Natural killer cell treated with Interleukin-12 subunit alpha and Interleukin-12 subunit beta and Interleukin-15 and Interleukin-18, amount 100 ng/mL, for 72 hours (primary cell): ENCODE data around the gene VTI1A. TPM values are rescaled to one million over a fixed set of nuclear protein-coding genes. Genes with fewer than 3 reads are reported as not detected.

Experiments used
- ATAC-seq, 2 donors: fragments of 150-1000 bp; cut with Tn5 transposase in 1 of 2; sonication (Bioruptor Pico), chemical (Tn5 transposase) in 1 of 2; 2 replicates each; pipeline ENCODE4 v1.10.0; 2021
- DNase-seq: peaks from one replicate; pipeline ENCODE4 v3.0.0; 2022; ENCODE audit warnings: low spot score
- H3K27ac Mint-ChIP-seq, 2 donors: 1 replicate in 1 of 2; 2 replicates in 1 of 2; pipeline ENCODE4 v1.8.0; 2022; ENCODE audit warnings: mixed read lengths in 2 of 2, mild to moderate bottlenecking in 1 of 2, moderate library complexity in 1 of 2
- H3K27me3 Mint-ChIP-seq, 2 donors: 1 replicate in 1 of 2; 2 replicates in 1 of 2; pipeline ENCODE4 v1.8.0; 2022; ENCODE audit warnings: mixed read lengths in 2 of 2
- H3K36me3 Mint-ChIP-seq: one replicate; pipeline ENCODE4 v1.8.0; 2022; ENCODE audit warnings: mixed read lengths
- H3K4me1 Mint-ChIP-seq, 2 donors: 1 replicate in 1 of 2; 2 replicates in 1 of 2; pipeline ENCODE4 v1.8.0; 2022; ENCODE audit warnings: low read depth in 2 of 2, mixed read lengths in 2 of 2, mild to moderate bottlenecking in 1 of 2
- H3K4me3 Mint-ChIP-seq: one replicate; pipeline ENCODE4 v1.8.0; 2022; ENCODE audit warnings: mixed read lengths
- H3K9me3 Mint-ChIP-seq: 2 replicates; pipeline ENCODE4 v1.8.0; 2022; ENCODE audit warnings: mixed read lengths
- total RNA-seq, 2 donors: library from RNA; stranded (reverse); gene quantifications; one replicate each; pipeline ENCODE4 v1.2.3, GENCODE V29; 2022

Gene VTI1A
- total RNA-seq, 2 donors from 2014 or later, result 51.9 to 90.5 TPM

DNA sequence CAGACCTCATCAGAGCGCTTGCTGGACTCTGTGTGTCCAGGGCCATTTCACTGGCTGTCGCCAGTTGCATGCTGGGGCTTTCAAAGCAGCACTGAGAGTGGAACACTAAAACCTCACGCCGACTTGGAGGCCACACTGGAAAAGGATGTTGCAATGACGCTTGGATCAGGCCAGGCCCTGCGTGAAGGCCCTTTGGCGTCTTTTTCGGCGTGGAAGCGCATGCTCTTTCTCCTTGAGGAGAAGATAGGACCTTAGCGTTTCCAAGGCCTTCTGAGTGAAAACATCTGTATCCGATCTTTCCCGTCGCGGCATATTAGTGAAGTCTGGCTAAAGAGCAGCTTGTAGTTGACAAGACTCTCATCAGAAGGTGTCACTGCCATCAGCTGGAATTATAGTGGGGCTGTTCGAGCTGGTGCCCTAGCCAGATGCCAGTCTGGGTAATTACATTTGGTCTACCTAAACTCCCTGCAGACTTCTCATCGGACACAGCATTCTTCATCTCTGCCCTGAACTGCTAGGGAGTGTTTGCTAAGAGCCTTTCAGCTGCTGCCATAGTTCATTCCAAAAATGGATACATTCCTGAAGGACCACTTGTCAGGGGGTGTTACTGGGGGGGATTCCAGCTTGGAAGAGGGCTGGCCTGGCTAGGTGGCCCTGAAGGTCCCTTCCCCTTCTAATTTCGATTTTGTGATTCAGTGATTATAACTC lies 335.3 kb downstream of the VTI1A start:
- ATAC-seq, result no peak
- H3K9me3 Mint-ChIP-seq, result no peaks in the 10 kb centered on the region
- H3K4me3 Mint-ChIP-seq, result no peak overlapping the region
- peaks cover 5 to 6% of the 10 kb centered on the region in 2 donors for H3K4me1 Mint-ChIP-seq
- no peaks in the 10 kb centered on the region for H3K36me3 Mint-ChIP-seq
- no peak overlapping the region for H3K27ac Mint-ChIP-seq
- no peaks in the 10 kb centered on the region for H3K27me3 Mint-ChIP-seq
- DNase-seq, result no peak

DNA sequence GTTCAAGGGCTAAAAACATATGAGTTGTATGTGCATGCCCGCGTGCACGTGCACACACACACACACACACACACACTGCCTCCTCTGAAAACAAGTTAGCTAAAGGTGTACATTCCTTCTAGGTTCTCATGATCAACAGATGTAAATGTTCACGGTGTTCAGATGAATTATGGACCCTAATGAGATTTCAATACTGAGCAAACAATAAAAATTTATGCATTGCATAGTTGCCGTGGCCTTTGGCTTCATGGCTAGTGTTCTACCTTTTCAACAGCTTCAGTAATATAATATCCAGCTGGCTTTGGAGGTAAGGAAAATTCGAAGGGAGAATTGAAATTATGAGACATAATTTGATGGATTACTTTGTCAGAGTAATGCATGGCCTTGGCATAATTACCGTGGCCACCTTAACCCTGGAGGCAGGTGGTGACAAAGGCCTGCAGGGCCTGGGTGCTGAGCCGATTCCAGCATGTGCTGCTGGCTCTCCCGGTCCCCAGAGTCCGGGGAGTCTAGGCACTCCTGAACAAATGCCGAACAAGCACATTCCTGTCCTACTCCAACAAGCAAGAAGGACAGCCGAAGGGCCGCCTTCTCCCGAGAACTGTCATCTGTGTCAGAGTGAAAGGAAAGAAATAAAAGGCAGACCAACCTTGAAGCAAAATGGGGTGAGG lies 336.5 kb downstream of the VTI1A start:
- Mint-ChIP-seq H3K4me1 (peaks cover 5 to 6% of the 10 kb centered on the region in 2 donors), H3K4me3 (no peak overlapping the region), H3K9me3 (no peaks in the 10 kb centered on the region), H3K27ac (no peak overlapping the region), H3K36me3 (no peaks in the 10 kb centered on the region), H3K27me3 (no peaks in the 10 kb centered on the region)
- no peak for ATAC-seq
- DNase-seq, result no peak

DNA sequence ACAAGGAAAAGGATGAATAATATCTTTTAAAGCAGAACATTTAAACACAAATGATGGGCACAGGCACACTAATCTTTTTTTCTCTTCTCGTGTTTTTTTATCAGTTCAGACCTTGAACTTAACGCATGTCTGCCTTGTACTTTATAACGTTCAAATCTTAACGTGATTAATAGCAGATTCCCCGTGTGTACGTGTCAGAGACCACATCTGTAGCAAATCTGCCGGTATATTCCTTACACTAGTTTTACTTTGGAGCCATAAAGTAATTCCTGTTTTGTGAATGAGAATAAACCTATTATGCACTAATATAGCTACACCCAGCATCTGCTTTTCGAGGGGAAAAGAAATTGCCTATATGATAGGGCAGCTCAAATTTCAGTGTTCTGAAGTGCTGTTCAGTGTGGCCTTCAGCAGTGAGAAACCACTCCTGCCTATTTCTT lies 337.0 kb downstream of the VTI1A start:
- Mint-ChIP-seq H3K4me1 (peaks cover 2 to 5% of the 10 kb centered on the region in 2 donors), H3K36me3 (peaks cover 1% of the 10 kb centered on the region), H3K27ac (no peak overlapping the region), H3K27me3 (no peaks in the 10 kb centered on the region), H3K4me3 (no peak overlapping the region), H3K9me3 (no peaks in the 10 kb centered on the region)
- ATAC-seq (no peak), DNase-seq (no peak)

DNA sequence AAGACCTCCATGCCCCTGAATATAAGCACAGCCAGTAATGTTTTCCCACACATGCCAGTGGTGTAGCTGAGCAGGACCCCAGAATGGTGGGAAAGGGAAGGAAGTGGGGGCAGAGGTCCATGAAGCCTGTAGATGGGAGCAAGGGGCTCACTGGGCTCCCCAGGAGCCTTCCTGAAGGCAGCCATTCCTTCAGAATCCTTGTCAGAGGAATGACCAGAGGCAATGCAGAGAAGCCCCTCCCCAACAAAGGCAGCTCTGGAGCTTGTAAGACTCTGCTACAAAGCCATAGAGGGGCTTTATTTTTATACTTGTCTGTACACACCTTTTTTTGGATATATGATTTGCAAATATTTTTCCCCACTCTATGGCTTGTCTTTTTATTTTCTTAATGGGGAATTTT lies 338.1 kb downstream of the VTI1A start:
- Mint-ChIP-seq H3K36me3 (peaks cover 12% of the 10 kb centered on the region), H3K4me1 (peaks cover 0 to 5% of the 10 kb centered on the region in 2 donors), H3K4me3 (no peak overlapping the region), H3K27me3 (no peaks in the 10 kb centered on the region), H3K27ac (no peak overlapping the region), H3K9me3 (peaks cover 5% of the 10 kb centered on the region)
- DNase-seq, result no peak
- no peak for ATAC-seq

DNA sequence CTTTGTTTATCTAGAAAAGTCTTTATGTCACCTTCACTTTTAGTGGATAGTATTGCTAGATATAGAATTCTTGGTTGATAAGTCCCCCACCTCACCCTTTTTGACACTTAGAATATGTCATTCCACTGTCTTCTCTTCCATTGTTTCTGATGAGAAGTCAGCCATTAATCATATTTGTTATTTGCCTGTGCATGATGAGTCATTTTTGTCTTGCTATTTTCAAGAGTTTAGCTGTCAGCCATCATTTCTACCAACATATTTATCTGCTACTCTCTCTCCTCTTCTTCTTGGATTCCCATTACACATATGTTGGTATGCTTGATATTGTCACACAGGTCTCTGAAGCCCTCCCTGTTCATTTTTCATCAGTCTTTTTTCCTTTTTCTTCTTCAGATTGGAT lies 342.2 kb downstream of the VTI1A start:
- peaks cover 5% of the 10 kb centered on the region for H3K9me3 Mint-ChIP-seq
- H3K4me1 Mint-ChIP-seq, result no peaks in the 10 kb centered on the region
- no peak for DNase-seq
- peaks cover 16% of the 10 kb centered on the region for H3K36me3 Mint-ChIP-seq
- no peak for ATAC-seq
- H3K4me3 Mint-ChIP-seq, result no peak overlapping the region
- H3K27ac Mint-ChIP-seq, result no peak overlapping the region
- no peaks in the 10 kb centered on the region for H3K27me3 Mint-ChIP-seq

DNA sequence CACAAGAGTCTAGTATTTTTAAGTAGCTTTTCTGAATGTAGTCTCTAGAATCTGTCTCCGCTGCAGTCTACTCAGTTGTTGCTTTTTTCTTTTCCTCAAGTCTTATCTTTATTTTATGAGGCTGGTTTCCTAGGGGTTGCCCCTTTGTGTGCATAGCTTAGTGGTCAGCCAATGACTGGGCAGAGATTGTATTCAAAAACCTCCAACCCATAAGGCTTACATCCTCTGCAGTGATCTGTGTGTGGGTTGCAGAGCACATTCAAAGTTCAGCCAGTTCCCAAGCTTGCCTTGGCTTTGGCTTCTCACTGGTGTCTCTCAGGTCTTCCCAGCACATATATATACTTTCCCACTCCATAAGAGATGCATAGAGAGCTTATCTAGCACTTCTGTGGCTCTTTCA lies 343.0 kb downstream of the VTI1A start:
- Mint-ChIP-seq H3K9me3 (peaks cover 5% of the 10 kb centered on the region), H3K36me3 (peaks cover 16% of the 10 kb centered on the region), H3K4me3 (no peak overlapping the region), H3K27me3 (no peaks in the 10 kb centered on the region), H3K27ac (no peak overlapping the region), H3K4me1 (no peaks in the 10 kb centered on the region)
- DNase-seq (no peak), ATAC-seq (no peak)

DNA sequence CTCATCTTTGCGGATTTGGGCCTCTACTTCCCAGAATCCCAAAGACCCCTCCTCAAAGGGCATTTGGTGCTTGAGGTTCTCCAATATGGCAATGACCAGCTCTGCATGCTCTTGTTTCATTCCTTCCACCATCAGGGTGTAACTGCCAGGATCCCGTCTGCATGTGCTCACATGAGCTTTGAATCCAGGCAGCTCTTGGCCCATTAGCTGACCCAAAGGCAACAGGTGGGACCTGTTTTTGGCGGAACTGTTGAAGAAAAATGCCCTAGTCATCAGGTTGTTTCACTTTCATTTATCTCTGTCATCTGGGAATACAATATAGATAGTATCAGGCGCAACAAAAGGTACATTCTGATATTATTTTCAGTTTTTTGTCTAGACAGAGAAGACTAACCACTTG lies 343.9 kb downstream of the VTI1A start:
- Mint-ChIP-seq H3K4me3 (no peak overlapping the region), H3K9me3 (peaks cover 5% of the 10 kb centered on the region), H3K27me3 (no peaks in the 10 kb centered on the region), H3K36me3 (peaks cover 16% of the 10 kb centered on the region), H3K4me1 (no peaks in the 10 kb centered on the region), H3K27ac (no peak overlapping the region)
- ATAC-seq, result no peak
- no peak for DNase-seq

DNA sequence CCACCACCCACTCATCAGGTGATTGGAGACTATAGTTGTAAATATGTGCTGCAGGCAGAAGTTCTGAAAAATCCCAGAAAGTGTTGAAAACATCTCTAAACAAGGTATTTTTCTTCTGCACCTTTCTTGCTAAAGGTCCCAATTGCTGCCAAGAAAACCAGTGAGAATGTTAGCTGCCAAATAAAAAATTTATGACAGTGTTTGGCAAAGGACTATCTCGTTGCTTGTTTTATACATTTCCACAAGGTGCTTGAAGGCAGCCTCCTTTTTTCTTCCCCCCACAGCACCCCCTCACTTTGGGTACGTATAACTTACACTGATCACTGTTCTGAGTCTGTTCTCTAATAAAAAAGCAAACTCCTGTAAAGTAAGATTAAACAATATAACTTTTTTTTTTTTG lies 344.4 kb downstream of the VTI1A start:
- DNase-seq (no peak), ATAC-seq (no peak)
- no peak overlapping the region for H3K4me3 Mint-ChIP-seq
- H3K27me3 Mint-ChIP-seq, result no peaks in the 10 kb centered on the region
- H3K36me3 Mint-ChIP-seq, result peaks cover 16% of the 10 kb centered on the region
- no peaks in the 10 kb centered on the region for H3K4me1 Mint-ChIP-seq
- peaks cover 5% of the 10 kb centered on the region for H3K9me3 Mint-ChIP-seq
- H3K27ac Mint-ChIP-seq, result no peak overlapping the region

DNA sequence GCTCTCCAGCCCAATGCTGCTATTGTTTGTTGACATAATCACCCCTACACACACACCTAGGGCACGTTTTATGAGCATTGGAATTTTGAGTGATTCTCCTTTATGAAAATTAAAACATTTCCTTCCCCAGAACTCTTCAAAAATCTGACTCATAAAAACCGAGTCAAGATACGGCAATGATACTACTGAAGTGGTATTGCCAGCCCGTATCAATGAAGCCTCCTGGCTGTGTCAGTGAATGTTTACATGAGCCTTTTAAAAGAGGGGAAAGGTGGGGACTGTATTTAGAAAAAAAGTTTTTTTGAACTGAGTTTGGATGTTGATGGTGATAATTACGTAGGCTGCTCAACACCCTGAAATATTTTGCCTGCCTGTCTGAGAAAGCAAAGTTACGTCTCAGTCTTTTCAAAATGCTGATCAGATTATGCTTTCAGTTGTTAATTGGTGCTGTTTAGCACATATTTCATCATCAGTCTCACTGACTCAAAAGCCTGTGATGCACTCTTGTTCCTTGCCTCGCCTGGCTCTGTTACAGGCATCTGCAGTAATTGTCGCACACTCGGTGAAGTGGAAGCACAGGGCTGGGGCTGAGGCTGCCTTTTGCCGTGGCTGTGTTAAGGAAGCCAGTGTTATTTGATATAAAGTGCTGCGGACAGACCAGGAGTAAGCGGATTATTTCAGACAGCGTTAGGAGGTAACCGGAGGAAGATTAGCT lies 345.6 kb downstream of the VTI1A start:
- H3K9me3 Mint-ChIP-seq, result peaks cover 5% of the 10 kb centered on the region

DNA sequence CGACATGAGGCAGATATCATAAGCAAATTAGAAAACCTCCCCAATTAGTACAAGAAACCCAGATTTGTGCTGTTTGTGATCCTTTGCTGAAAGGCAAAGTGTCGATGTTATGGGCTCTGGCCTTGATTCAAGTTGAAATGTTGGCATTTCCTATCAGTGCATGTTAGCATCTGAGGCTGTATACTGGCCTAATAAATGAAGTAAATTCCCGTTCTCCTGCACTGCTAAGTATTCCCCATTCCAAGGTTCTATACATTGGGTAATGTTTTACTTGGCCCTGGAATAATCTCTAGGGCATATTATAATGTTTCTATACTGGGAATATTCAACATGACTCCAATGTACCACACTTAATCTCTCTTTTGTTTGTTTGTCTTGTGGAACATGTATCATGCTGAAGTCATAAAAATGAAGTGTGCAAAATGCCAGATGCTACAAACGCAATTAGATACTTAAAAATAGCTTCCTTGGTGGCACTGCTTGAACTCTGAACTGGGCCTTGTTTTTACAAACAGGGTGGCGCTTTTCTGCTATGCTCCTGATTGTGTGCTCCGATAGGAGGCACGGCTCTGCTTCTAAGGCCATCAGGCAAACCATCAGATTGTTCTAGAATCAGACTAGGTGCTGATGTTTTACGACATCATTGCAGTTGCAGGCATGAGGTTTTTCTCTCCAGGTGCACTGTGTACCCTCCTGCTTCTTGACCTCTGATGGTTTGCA lies 346.3 kb downstream of the VTI1A start:
- H3K27me3 Mint-ChIP-seq, result no peaks in the 10 kb centered on the region
- H3K27ac Mint-ChIP-seq, result no peak overlapping the region
- H3K4me1 Mint-ChIP-seq, result no peaks in the 10 kb centered on the region
- H3K4me3 Mint-ChIP-seq, result no peak overlapping the region
- DNase-seq, result no peak
- no peak for ATAC-seq
- H3K36me3 Mint-ChIP-seq, result peaks cover 16% of the 10 kb centered on the region
- H3K9me3 Mint-ChIP-seq, result peaks cover 5% of the 10 kb centered on the region

More for the DNA sequence above, 345.6 kb downstream of the VTI1A start:
- ATAC-seq (no peak), DNase-seq (no peak)
- no peak overlapping the region for H3K27ac Mint-ChIP-seq
- no peaks in the 10 kb centered on the region for H3K27me3 Mint-ChIP-seq
- H3K36me3 Mint-ChIP-seq, result peaks cover 16% of the 10 kb centered on the region
- H3K4me3 Mint-ChIP-seq, result no peak overlapping the region
- no peaks in the 10 kb centered on the region for H3K4me1 Mint-ChIP-seq

DNA sequence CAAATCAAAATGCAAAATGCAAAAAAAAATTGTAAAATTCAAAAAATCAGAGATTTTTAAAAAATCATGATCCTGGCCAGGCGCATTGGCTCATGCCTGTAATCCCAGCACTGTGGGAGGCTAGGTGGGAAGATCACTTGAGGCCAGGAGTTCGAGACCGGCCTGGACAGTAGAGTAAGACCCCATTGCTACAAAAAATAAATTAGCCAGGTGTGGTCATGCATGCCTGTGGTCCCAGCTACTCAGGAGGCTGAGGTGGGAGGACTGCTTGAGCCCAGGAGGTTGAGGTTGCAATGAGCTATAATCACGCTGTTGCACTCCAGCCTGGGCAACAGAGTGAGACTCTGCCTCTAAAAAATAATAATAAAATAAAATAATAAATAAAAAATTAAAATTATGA lies 347.2 kb downstream of the VTI1A start:
- Mint-ChIP-seq H3K4me1 (no peaks in the 10 kb centered on the region), H3K27me3 (no peaks in the 10 kb centered on the region), H3K36me3 (peaks cover 13% of the 10 kb centered on the region), H3K9me3 (peaks cover 4% of the 10 kb centered on the region), H3K27ac (no peak overlapping the region), H3K4me3 (no peak overlapping the region)
- ATAC-seq, result no peak
- DNase-seq, result no peak

DNA sequence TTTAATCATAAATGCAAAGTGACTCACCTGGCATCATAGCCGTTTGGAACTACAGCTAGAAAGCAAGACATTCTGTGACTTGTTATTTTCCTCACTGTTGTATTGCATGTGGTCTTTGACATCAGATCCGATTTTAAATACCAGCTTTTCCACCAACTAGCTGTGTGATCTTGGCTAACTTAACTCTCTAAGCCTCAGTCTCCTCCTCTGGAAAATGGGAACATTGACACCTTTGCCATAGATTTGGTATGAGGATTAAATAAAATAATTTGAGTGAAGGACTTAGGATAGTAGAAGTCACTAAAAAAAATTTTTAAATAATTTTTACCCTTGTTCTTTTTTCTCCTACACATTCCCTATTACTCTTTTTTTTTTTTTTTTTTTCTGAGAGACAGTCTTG lies 348.1 kb downstream of the VTI1A start:
- DNase-seq (no peak), ATAC-seq (no peak)
- Mint-ChIP-seq H3K27ac (no peak overlapping the region), H3K9me3 (no peaks in the 10 kb centered on the region), H3K36me3 (peaks cover 5% of the 10 kb centered on the region), H3K27me3 (no peaks in the 10 kb centered on the region), H3K4me3 (no peak overlapping the region), H3K4me1 (no peaks in the 10 kb centered on the region)

DNA sequence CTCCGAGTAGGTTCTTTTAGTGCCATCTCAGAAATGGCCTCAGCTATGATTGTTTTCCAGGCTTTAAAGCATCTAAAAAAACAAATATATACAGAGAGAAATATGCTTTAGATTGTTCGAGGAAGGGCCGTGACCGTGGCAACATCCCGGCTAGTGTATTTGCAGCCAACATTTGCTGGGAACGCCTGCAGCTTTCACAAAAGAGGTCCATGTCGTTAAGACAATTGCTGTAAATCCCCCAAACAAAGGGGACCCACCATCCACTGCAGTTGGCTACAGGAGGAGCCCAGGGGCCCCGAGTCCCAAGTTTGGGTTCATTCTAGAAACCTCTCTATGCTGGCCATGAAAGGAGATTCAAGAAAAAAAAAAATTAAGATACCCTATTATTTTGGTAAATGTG lies 350.2 kb downstream of the VTI1A start:
- no peak overlapping the region for H3K27ac Mint-ChIP-seq
- no peak for DNase-seq
- no peaks in the 10 kb centered on the region for H3K9me3 Mint-ChIP-seq
- H3K36me3 Mint-ChIP-seq, result no peaks in the 10 kb centered on the region
- no peak overlapping the region for H3K4me3 Mint-ChIP-seq
- H3K27me3 Mint-ChIP-seq, result no peaks in the 10 kb centered on the region
- H3K4me1 Mint-ChIP-seq, result no peaks in the 10 kb centered on the region
- ATAC-seq, result no peak

DNA sequence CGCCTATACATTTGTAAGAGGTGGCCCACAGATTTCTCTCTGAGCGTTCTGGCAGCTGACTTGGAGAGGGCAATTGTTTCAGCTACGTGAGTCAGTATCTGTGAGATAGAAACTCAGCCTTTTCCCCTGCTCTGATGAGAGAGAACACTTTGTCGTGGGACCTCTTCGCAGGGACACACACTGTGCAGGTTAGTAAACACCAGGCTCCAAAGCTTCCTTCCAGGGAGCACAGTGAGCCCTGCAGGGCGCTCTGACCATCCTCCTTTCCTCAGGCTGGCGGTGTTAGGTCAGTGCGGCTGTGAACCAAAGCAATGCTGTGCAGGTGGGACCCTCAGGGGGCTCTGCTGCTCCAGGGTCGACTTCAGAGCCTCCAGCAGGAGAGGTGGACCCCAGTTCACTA lies 350.8 kb downstream of the VTI1A start:
- no peaks in the 10 kb centered on the region for H3K9me3 Mint-ChIP-seq
- DNase-seq (no peak), ATAC-seq (no peak)
- no peak overlapping the region for H3K27ac Mint-ChIP-seq
- H3K27me3 Mint-ChIP-seq, result no peaks in the 10 kb centered on the region
- H3K4me1 Mint-ChIP-seq, result no peaks in the 10 kb centered on the region
- no peak overlapping the region for H3K4me3 Mint-ChIP-seq
- H3K36me3 Mint-ChIP-seq, result no peaks in the 10 kb centered on the region
